GM12875 (cell line): ENCODE measurements around the gene NCOR1.

Experiments used
- H3K4me3 ChIP-seq: one replicate; pipeline ENCODE4 v1.5.1; 2011; ENCODE audit warnings: low read depth, low read length, control low read depth
- CTCF ChIP-seq: IDR thresholded peaks from 2 replicates; pipeline ENCODE4 v1.5.1; 2011; ENCODE audit warnings: low read depth, mild to moderate bottlenecking, control low read depth, inconsistent platforms, low read length, moderate library complexity, borderline replicate concordance; ENCODE audit not compliant: insufficient read depth

The NCOR1 gene

DNA sequence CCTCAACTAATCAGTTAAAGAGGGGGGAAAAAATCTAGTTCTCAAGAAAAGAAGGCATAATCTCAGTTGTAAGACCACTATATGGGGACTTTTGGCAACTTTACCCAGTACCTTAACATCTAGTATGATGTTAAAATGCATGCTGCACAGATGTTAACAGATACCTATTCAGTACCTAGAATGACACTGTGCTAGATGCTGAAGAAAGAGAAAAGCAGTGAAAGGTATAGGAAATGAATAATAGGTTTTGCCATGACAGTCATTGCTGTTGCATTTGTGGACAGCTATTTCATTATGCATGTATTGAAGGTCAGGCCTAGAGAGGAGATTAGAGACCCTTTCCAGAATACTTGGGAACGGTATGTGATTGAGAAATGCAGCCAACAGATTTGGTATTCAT, 36.2 kb upstream of the NCOR1 start:
- TF ChIP-seq CTCF = no peak
- H3K4me3 ChIP-seq = no peak overlapping the region

DNA sequence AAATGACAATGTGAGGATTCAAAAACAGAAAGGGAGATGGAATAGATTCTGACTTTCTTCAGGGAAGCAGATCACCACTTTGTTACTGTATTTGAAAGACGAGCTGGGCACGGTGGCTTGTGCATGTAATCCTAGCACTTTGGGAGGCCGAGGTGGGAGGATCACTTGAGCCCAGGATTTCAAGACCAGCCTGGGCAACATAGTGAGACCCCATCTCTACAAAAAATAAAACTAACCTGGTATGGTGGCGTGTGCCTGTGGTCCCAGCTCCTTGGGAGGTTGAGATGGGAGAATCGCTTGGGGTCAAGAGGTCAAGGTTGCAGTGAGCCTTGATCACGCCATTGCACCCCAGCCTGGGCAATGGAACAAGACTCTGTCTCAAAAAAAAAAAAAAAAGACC, 35.7 kb upstream of the NCOR1 start:
- H3K4me3 ChIP-seq = no peak overlapping the region
- no peak for TF ChIP-seq CTCF

DNA sequence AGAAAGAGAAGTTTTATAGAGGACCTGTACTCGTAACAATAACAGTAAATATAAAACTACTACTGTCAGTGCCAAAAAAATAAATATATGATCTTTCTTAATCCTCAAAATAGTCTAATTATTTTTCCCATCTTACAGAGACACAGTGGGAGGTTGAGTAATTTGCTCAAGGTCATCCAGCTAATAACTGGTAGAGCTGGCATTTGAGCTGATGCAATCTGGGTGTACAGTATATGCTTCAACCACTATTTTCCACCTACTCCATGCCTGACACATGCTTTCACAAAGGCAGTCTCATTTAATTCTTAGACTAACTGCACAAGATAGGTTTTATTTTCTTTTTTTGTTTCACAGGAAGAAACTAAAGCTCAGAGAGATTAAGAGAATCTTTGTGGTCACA, 35.3 kb upstream of the NCOR1 start:
- no peak for TF ChIP-seq CTCF
- H3K4me3 ChIP-seq = no peak overlapping the region

- no peak overlapping the region for H3K4me3 ChIP-seq
- TF ChIP-seq CTCF = no peak
These were observed 32.3 kb upstream of the NCOR1 start for GRCh38 chr17:16247586-16247984.

DNA sequence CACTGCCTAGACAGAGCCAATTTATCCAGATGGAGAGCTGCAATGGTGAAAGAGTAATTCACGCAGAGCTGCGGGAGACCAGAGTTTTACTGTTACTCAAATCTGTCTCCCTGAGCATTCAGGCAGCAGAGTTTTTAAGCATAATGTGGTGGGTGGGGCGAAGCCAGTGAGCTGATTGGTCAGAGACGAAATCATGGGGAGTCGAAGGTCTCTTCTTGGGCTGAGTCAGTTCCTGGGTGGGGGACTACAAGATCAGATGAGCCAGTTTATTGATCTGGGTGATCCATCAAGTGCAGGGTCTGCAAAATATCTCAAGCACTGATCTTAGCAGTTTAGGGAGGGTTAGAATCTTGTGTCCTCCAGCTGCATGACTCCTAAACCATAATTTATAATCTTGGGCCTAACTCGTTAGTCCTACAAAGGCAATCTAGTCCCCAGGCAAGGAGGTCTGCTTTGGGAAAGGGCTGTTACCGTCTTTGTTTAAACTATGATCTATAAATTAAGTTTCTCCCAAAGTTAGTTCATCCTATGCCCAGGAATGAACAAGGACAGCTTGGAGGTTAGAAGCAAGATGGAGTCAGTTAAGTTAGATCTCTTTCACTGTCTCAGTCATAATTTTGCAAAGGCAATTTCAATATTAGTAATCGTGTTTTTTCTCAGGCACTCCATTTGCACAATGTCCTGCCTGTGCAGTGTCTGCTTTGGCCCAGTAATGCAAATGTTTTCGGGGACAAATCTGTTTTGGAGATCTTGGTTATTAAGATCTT, 28.6 kb upstream of the NCOR1 start:
- H3K4me3 ChIP-seq = no peak overlapping the region
- no peak for TF ChIP-seq CTCF

GRCh38 chr17:16243385-16243784, 28.1 kb upstream of the NCOR1 start:
- no peak overlapping the region for H3K4me3 ChIP-seq
- TF ChIP-seq CTCF = no peak

GRCh38 chr17:16241906-16242399, 26.6 kb upstream of the NCOR1 start:
- TF ChIP-seq CTCF = no peak
- no peak overlapping the region for H3K4me3 ChIP-seq
